Uterus (tissue), 2 donors: ENCODE results near the gene RGS7.

ENCODE experiments used
- CTCF ChIP-seq, 4 experiments: fragments of 200-600 bp in 2 of 4; fragments of 450-650 bp in 2 of 4; sonication (generic) in 2 of 4; IDR thresholded peaks; one replicate each; pipeline ENCODE4 v1.5.1; 2016 to 2019; ENCODE audit warnings: antibody characterized with exemption in 4 of 4, mild to moderate bottlenecking in 2 of 4, moderate library complexity in 1 of 4
- POLR2A ChIP-seq, 2 donors: fragments of 450-650 bp; IDR thresholded peaks; one replicate each; pipeline ENCODE4 v1.6.1; 2016; ENCODE audit warnings: antibody characterized with exemption in 2 of 2, mild to moderate bottlenecking in 1 of 2, moderate library complexity in 1 of 2

GRCh38 chr1:241276391-241276790 is 80.6 kb downstream of the RGS7 start:
- no peak for TF ChIP-seq POLR2A (IDR thresholded peaks at IDR 0.05)
- TF ChIP-seq CTCF (IDR thresholded peaks at IDR 0.05), result no peak
